Measurements from ENCODE around the gene KRT75. TPM values are rescaled to one million over a fixed set of nuclear protein-coding genes. Genes with fewer than 3 reads are reported as not detected.

Gene KRT75
- total RNA-seq, 1 donor from 2014 or later = not detected

- DNase-seq (ENCODE audit: low read depth in 2 of 2) = no peak
Measured at GRCh38 chr12:52394836-52395405, 39.2 kb downstream of the KRT75 start.

- no peak for DNase-seq (ENCODE audit: low read depth in 2 of 2)
Measured at GRCh38 chr12:52392465-52393007, 41.6 kb downstream of the KRT75 start.

GRCh38 chr12:52391618-52392002 is 42.6 kb downstream of the KRT75 start:
- DNase-seq (ENCODE audit: low read depth in 2 of 2) = peak in 1 of 2 donors; percentile 15

- DNase-seq (ENCODE audit: low read depth in 2 of 2) = peak; percentile 1 to 22
Measured at GRCh38 chr12:52390739-52391617, 43.2 kb downstream of the KRT75 start.

GRCh38 chr12:52389313-52390207 is 44.6 kb downstream of the KRT75 start:
- DNase-seq (ENCODE audit: low read depth in 2 of 2) = no peak

GRCh38 chr12:52387859-52388258 is 46.3 kb downstream of the KRT75 start:
- DNase-seq (ENCODE audit: low read depth in 2 of 2) = no peak

- no peak for DNase-seq (ENCODE audit: low read depth in 2 of 2)
Measured at GRCh38 chr12:52385226-52385702, 48.9 kb downstream of the KRT75 start, which contains the start of gene KRT84. KRT84 (minus strand) TSS chr12:52385652; CDS start chr12:52385585, 67 bp downstream.

- no peak for DNase-seq (ENCODE audit: low read depth in 2 of 2)
Measured at GRCh38 chr12:52383331-52383730, 50.8 kb downstream of the KRT75 start.

- no peak for DNase-seq (ENCODE audit: low read depth in 2 of 2)
Measured at GRCh38 chr12:52382854-52383253, 51.3 kb downstream of the KRT75 start.

GRCh38 chr12:52381206-52381605 is 53.0 kb downstream of the KRT75 start:
- no peak for DNase-seq (ENCODE audit: low read depth in 2 of 2)

- peak; percentile 2 to 31 for DNase-seq (ENCODE audit: low read depth in 2 of 2)
Measured at GRCh38 chr12:52380271-52380694, 53.9 kb downstream of the KRT75 start.

- DNase-seq (ENCODE audit: low read depth in 2 of 2) = no peak
Measured at GRCh38 chr12:52379536-52379935, 54.6 kb downstream of the KRT75 start.

GRCh38 chr12:52378091-52378490 is 56.1 kb downstream of the KRT75 start:
- no peak for DNase-seq (ENCODE audit: low read depth in 2 of 2)

GRCh38 chr12:52377266-52377665 is 56.9 kb downstream of the KRT75 start:
- DNase-seq (ENCODE audit: low read depth in 2 of 2) = no peak

Other genes starting within 250 kb of the KRT75 start
- gene KRT80, start 242.4 kb downstream of the KRT75 start, total RNA-seq = 0.13 and 0.39 TPM in 2 replicates
- gene KRT7, start 201.1 kb downstream of the KRT75 start, total RNA-seq = 7.0 and 52.2 TPM in 2 replicates
- under 0.01 TPM in 1 of 2 replicates, not detected in the other for gene KRT86, start 159.7 kb downstream of the KRT75 start, total RNA-seq
- gene KRT81, start 142.8 kb downstream of the KRT75 start, total RNA-seq = 0.13 TPM in 1 of 2 replicates, not detected in the other
- not detected in 2 replicates for gene KRT83, start 113.0 kb downstream of the KRT75 start, total RNA-seq
- gene KRT85, start 66.9 kb downstream of the KRT75 start, total RNA-seq = not detected in 2 replicates
- not detected in 2 replicates for gene KRT84, start 48.7 kb downstream of the KRT75 start, total RNA-seq
- not detected in 2 replicates for gene KRT82, start 28.0 kb downstream of the KRT75 start, total RNA-seq
- gene KRT6B, start 17.8 kb upstream of the KRT75 start, total RNA-seq = not detected in 2 replicates
- not detected in 2 replicates for gene KRT6C, start 39.4 kb upstream of the KRT75 start, total RNA-seq
- 0.13 TPM in 1 of 2 replicates, not detected in the other for gene KRT6A, start 58.9 kb upstream of the KRT75 start, total RNA-seq
- gene KRT5, start 86.0 kb upstream of the KRT75 start, total RNA-seq = under 0.01 and 0.13 TPM in 2 replicates
- gene KRT71, start 118.8 kb upstream of the KRT75 start, total RNA-seq = not detected in 2 replicates
- gene KRT74, start 139.5 kb upstream of the KRT75 start, total RNA-seq = not detected in 2 replicates
- not detected in 2 replicates for gene KRT72, start 167.1 kb upstream of the KRT75 start, total RNA-seq
- gene KRT73, start 184.2 kb upstream of the KRT75 start, total RNA-seq = not detected in 2 replicates
- not detected in 2 replicates for gene KRT2, start 217.8 kb upstream of the KRT75 start, total RNA-seq
- not detected in 2 replicates for gene KRT1, start 246.0 kb upstream of the KRT75 start, total RNA-seq

Data from dermis microvascular lymphatic vessel endothelial cell (primary cell).